Dermis blood vessel endothelial cell (primary cell): Measurements from ENCODE around the gene CCDC82. TPM values are rescaled to one million over a fixed set of nuclear protein-coding genes. Genes with fewer than 3 reads are reported as not detected.

ENCODE experiments used
- DNase-seq: peaks from one replicate; pipeline ENCODE4 v3.0.0; 2010
- total RNA-seq: library from RNA; depleted of rRNA; stranded (reverse); fragments of >200 nt; gene quantifications from 2 replicates; pipeline ENCODE4 v1.2.3, GENCODE V29; 2014

Gene CCDC82
- total RNA-seq, 1 donor from 2014 or later: 24.2 TPM

GRCh38 chr11:96306071-96306470 is 83.6 kb downstream of the CCDC82 start:
- no peak for DNase-seq

- no peak for DNase-seq
Observed at GRCh38 chr11:96303980-96304379, 85.7 kb downstream of the CCDC82 start.

GRCh38 chr11:96303064-96303463 is 86.6 kb downstream of the CCDC82 start:
- peak; percentile 86 for DNase-seq

Other genes starting within 250 kb of the CCDC82 start
- gene MAML2, start 46.7 kb downstream of the CCDC82 start, total RNA-seq: 6.3 and 8.7 TPM in 2 replicates
- 11.2 and 12.1 TPM in 2 replicates for gene JRKL, start 101 bp upstream of the CCDC82 start, total RNA-seq